ENCODE results near the gene URB2. TPM values are rescaled to one million over a fixed set of nuclear protein-coding genes. Genes with fewer than 3 reads are reported as not detected.

Gene URB2
- polyA plus RNA-seq, 2 donors: 2.8 to 3.2 TPM

- H3K9me3 ChIP-seq (ENCODE audit: control insufficient read depth in 2 of 2, insufficient read depth in 1 of 2, low read depth in 1 of 2, low read length in 1 of 2): no peaks in the 10 kb centered on the region
- WGBS, 2 donors: 59 to 66% methylated on average over 12 of the region's 12 CpGs
- H3K36me3 ChIP-seq (ENCODE audit: control insufficient read depth in 2 of 2, insufficient read depth in 2 of 2, low read length in 1 of 2): peaks cover 22 to 29% of the 10 kb centered on the region in 2 donors
- no peak overlapping the region for H3K27ac ChIP-seq (ENCODE audit: low read depth in 2 of 2, low read length in 1 of 2)
- no peak overlapping the region for H3K4me3 ChIP-seq (ENCODE audit: low read depth in 1 of 2, low read length in 2 of 2)
- no peaks in the 10 kb centered on the region for H3K27me3 ChIP-seq (ENCODE audit: control insufficient read depth in 1 of 2, insufficient read depth in 2 of 2, low read length in 2 of 2)
- peaks cover 3 to 4% of the 10 kb centered on the region in 2 donors for H3K4me1 ChIP-seq (ENCODE audit: control insufficient read depth in 2 of 2, insufficient read depth in 2 of 2, low read length in 1 of 2)
These were observed 14.4 kb downstream of the URB2 start for GRCh38 chr1:229640455-229640854.

GRCh38 chr1:229641306-229641705 lies 15.3 kb downstream of the URB2 start:
- Histone ChIP-seq H3K9me3 (ENCODE audit: control insufficient read depth in 2 of 2, insufficient read depth in 1 of 2, low read depth in 1 of 2, low read length in 1 of 2) (no peaks in the 10 kb centered on the region), H3K27me3 (ENCODE audit: control insufficient read depth in 1 of 2, insufficient read depth in 2 of 2, low read length in 2 of 2) (no peaks in the 10 kb centered on the region), H3K4me3 (ENCODE audit: low read depth in 1 of 2, low read length in 2 of 2) (no peak overlapping the region), H3K4me1 (ENCODE audit: control insufficient read depth in 2 of 2, insufficient read depth in 2 of 2, low read length in 1 of 2) (peaks cover 3 to 4% of the 10 kb centered on the region in 2 donors), H3K27ac (ENCODE audit: low read depth in 2 of 2, low read length in 1 of 2) (no peak overlapping the region), H3K36me3 (ENCODE audit: control insufficient read depth in 2 of 2, insufficient read depth in 2 of 2, low read length in 1 of 2) (peaks cover 20% of the 10 kb centered on the region in 2 donors)
- 80 to 88% methylated on average over 3 of the region's 3 CpGs for WGBS, 2 donors

- Histone ChIP-seq H3K27ac (ENCODE audit: low read depth in 2 of 2, low read length in 1 of 2) (no peak overlapping the region), H3K4me1 (ENCODE audit: control insufficient read depth in 2 of 2, insufficient read depth in 2 of 2, low read length in 1 of 2) (peaks cover 3 to 4% of the 10 kb centered on the region in 2 donors), H3K27me3 (ENCODE audit: control insufficient read depth in 1 of 2, insufficient read depth in 2 of 2, low read length in 2 of 2) (no peaks in the 10 kb centered on the region), H3K36me3 (ENCODE audit: control insufficient read depth in 2 of 2, insufficient read depth in 2 of 2, low read length in 1 of 2) (peaks cover 16 to 19% of the 10 kb centered on the region in 2 donors), H3K4me3 (ENCODE audit: low read depth in 1 of 2, low read length in 2 of 2) (no peak overlapping the region), H3K9me3 (ENCODE audit: control insufficient read depth in 2 of 2, insufficient read depth in 1 of 2, low read depth in 1 of 2, low read length in 1 of 2) (no peaks in the 10 kb centered on the region)
- 76 to 81% methylated on average over 5 of the region's 5 CpGs for WGBS, 2 donors
These were observed 16.3 kb downstream of the URB2 start for GRCh38 chr1:229642376-229642775.

GRCh38 chr1:229642970-229643369 lies 16.9 kb downstream of the URB2 start:
- no peaks in the 10 kb centered on the region for H3K27me3 ChIP-seq (ENCODE audit: control insufficient read depth in 1 of 2, insufficient read depth in 2 of 2, low read length in 2 of 2)
- H3K27ac ChIP-seq (ENCODE audit: low read depth in 2 of 2, low read length in 1 of 2): no peak overlapping the region
- H3K36me3 ChIP-seq (ENCODE audit: control insufficient read depth in 2 of 2, insufficient read depth in 2 of 2, low read length in 1 of 2): peaks cover 17% of the 10 kb centered on the region in 2 donors
- H3K4me1 ChIP-seq (ENCODE audit: control insufficient read depth in 2 of 2, insufficient read depth in 2 of 2, low read length in 1 of 2): peaks cover 3 to 4% of the 10 kb centered on the region in 2 donors
- 96 to 99% methylated on average over 4 of the region's 4 CpGs for WGBS, 2 donors
- H3K4me3 ChIP-seq (ENCODE audit: low read depth in 1 of 2, low read length in 2 of 2): no peak overlapping the region
- no peaks in the 10 kb centered on the region for H3K9me3 ChIP-seq (ENCODE audit: control insufficient read depth in 2 of 2, insufficient read depth in 1 of 2, low read depth in 1 of 2, low read length in 1 of 2)

GRCh38 chr1:229643996-229644745 lies 18.1 kb downstream of the URB2 start:
- Histone ChIP-seq H3K27ac (ENCODE audit: low read depth in 2 of 2, low read length in 1 of 2) (no peak overlapping the region), H3K27me3 (ENCODE audit: control insufficient read depth in 1 of 2, insufficient read depth in 2 of 2, low read length in 2 of 2) (no peaks in the 10 kb centered on the region), H3K36me3 (ENCODE audit: control insufficient read depth in 2 of 2, insufficient read depth in 2 of 2, low read length in 1 of 2) (peaks cover 17% of the 10 kb centered on the region in 2 donors), H3K4me1 (ENCODE audit: control insufficient read depth in 2 of 2, insufficient read depth in 2 of 2, low read length in 1 of 2) (peaks cover 3 to 4% of the 10 kb centered on the region in 2 donors), H3K9me3 (ENCODE audit: control insufficient read depth in 2 of 2, insufficient read depth in 1 of 2, low read depth in 1 of 2, low read length in 1 of 2) (no peaks in the 10 kb centered on the region), H3K4me3 (ENCODE audit: low read depth in 1 of 2, low read length in 2 of 2) (no peak overlapping the region)
- 91 to 94% methylated on average over 6 of the region's 6 CpGs for WGBS, 2 donors

GRCh38 chr1:229645324-229645993 lies 19.4 kb downstream of the URB2 start:
- peaks cover 3 to 4% of the 10 kb centered on the region in 2 donors for H3K4me1 ChIP-seq (ENCODE audit: control insufficient read depth in 2 of 2, insufficient read depth in 2 of 2, low read length in 1 of 2)
- peaks cover 19 to 21% of the 10 kb centered on the region in 2 donors for H3K36me3 ChIP-seq (ENCODE audit: control insufficient read depth in 2 of 2, insufficient read depth in 2 of 2, low read length in 1 of 2)
- no peaks in the 10 kb centered on the region for H3K27me3 ChIP-seq (ENCODE audit: control insufficient read depth in 1 of 2, insufficient read depth in 2 of 2, low read length in 2 of 2)
- H3K9me3 ChIP-seq (ENCODE audit: control insufficient read depth in 2 of 2, insufficient read depth in 1 of 2, low read depth in 1 of 2, low read length in 1 of 2): no peaks in the 10 kb centered on the region
- no peak overlapping the region for H3K4me3 ChIP-seq (ENCODE audit: low read depth in 1 of 2, low read length in 2 of 2)
- no peak overlapping the region for H3K27ac ChIP-seq (ENCODE audit: low read depth in 2 of 2, low read length in 1 of 2)
- WGBS, 2 donors: 94% methylated on average over 15 of the region's 15 CpGs

- WGBS, 2 donors: 97% methylated on average over 4 of the region's 4 CpGs
- no peak overlapping the region for H3K4me3 ChIP-seq (ENCODE audit: low read depth in 1 of 2, low read length in 2 of 2)
- no peaks in the 10 kb centered on the region for H3K27me3 ChIP-seq (ENCODE audit: control insufficient read depth in 1 of 2, insufficient read depth in 2 of 2, low read length in 2 of 2)
- H3K4me1 ChIP-seq (ENCODE audit: control insufficient read depth in 2 of 2, insufficient read depth in 2 of 2, low read length in 1 of 2): no peaks in the 10 kb centered on the region
- H3K9me3 ChIP-seq (ENCODE audit: control insufficient read depth in 2 of 2, insufficient read depth in 1 of 2, low read depth in 1 of 2, low read length in 1 of 2): no peaks in the 10 kb centered on the region
- peaks cover 20 to 25% of the 10 kb centered on the region in 2 donors for H3K36me3 ChIP-seq (ENCODE audit: control insufficient read depth in 2 of 2, insufficient read depth in 2 of 2, low read length in 1 of 2)
- H3K27ac ChIP-seq (ENCODE audit: low read depth in 2 of 2, low read length in 1 of 2): no peak overlapping the region
These were observed 22.4 kb downstream of the URB2 start for GRCh38 chr1:229648406-229648805.

GRCh38 chr1:229650045-229650444 lies 24.0 kb downstream of the URB2 start:
- Histone ChIP-seq H3K27me3 (ENCODE audit: control insufficient read depth in 1 of 2, insufficient read depth in 2 of 2, low read length in 2 of 2) (no peaks in the 10 kb centered on the region), H3K27ac (ENCODE audit: low read depth in 2 of 2, low read length in 1 of 2) (no peak overlapping the region), H3K36me3 (ENCODE audit: control insufficient read depth in 2 of 2, insufficient read depth in 2 of 2, low read length in 1 of 2) (peaks cover 20 to 21% of the 10 kb centered on the region in 2 donors), H3K4me1 (ENCODE audit: control insufficient read depth in 2 of 2, insufficient read depth in 2 of 2, low read length in 1 of 2) (no peaks in the 10 kb centered on the region), H3K4me3 (ENCODE audit: low read depth in 1 of 2, low read length in 2 of 2) (no peak overlapping the region), H3K9me3 (ENCODE audit: control insufficient read depth in 2 of 2, insufficient read depth in 1 of 2, low read depth in 1 of 2, low read length in 1 of 2) (no peaks in the 10 kb centered on the region)
- WGBS, 2 donors: 95% methylated on average over 4 of the region's 4 CpGs

GRCh38 chr1:229651546-229651945 lies 25.5 kb downstream of the URB2 start:
- Histone ChIP-seq H3K36me3 (ENCODE audit: control insufficient read depth in 2 of 2, insufficient read depth in 2 of 2, low read length in 1 of 2) (peaks cover 21% of the 10 kb centered on the region in 2 donors), H3K27me3 (ENCODE audit: control insufficient read depth in 1 of 2, insufficient read depth in 2 of 2, low read length in 2 of 2) (no peaks in the 10 kb centered on the region), H3K4me3 (ENCODE audit: low read depth in 1 of 2, low read length in 2 of 2) (no peak overlapping the region), H3K27ac (ENCODE audit: low read depth in 2 of 2, low read length in 1 of 2) (no peak overlapping the region), H3K4me1 (ENCODE audit: control insufficient read depth in 2 of 2, insufficient read depth in 2 of 2, low read length in 1 of 2) (no peaks in the 10 kb centered on the region), H3K9me3 (ENCODE audit: control insufficient read depth in 2 of 2, insufficient read depth in 1 of 2, low read depth in 1 of 2, low read length in 1 of 2) (no peaks in the 10 kb centered on the region)
- 90 to 100% methylated on average over 3 of the region's 3 CpGs for WGBS, 2 donors

Measured in esophagus (tissue), 2 donors.